Fibroblast of lung (primary cell): Measurements from ENCODE around the gene GJB3.
A peak's percentile ranks its signal among the peaks of the same experiment; 100 is the strongest.

ENCODE experiments used
- CTCF ChIP-seq, 2 donors: IDR thresholded peaks in 1 of 2; conservative IDR thresholded peaks in 1 of 2; 1 replicate in 1 of 2; 2 replicates in 1 of 2; pipeline ENCODE4 v1.5.1; 2011 to 2012; ENCODE audit warnings: low read length in 2 of 2, control low read depth in 1 of 2, inconsistent platforms in 1 of 2, low read depth in 1 of 2, mild to moderate bottlenecking in 1 of 2
- EZH2 ChIP-seq: IDR thresholded peaks from 2 replicates; pipeline ENCODE4 v1.5.1; 2012; ENCODE audit warnings: low read length, control low read depth, mild to moderate bottlenecking; ENCODE audit errors: missing control alignments

- peak in 1 of 2 donors; percentile 17 for TF ChIP-seq CTCF (conservative IDR thresholded peaks at IDR 0.05 in 1 of 2, IDR thresholded peaks at IDR 0.05 in 1 of 2; ENCODE audit: low read depth in 1 of 2, low read length in 2 of 2)
- TF ChIP-seq EZH2 = no peak
Measured at GRCh38 chr1:34787461-34788420, 6.7 kb downstream of the GJB3 start.
